Dendritic cell treated with granulocyte-macrophage colony-stimulating factor and Interleukin-4, amounts not matched to agents 40 ng/mL and 50 ng/mL, for 4 days (primary cell): ENCODE results near the gene IRX3.

ENCODE experiments used
- H3K27ac Mint-ChIP-seq: one replicate; pipeline ENCODE4 v1.8.0; 2022; ENCODE audit warnings: mild to moderate bottlenecking, mixed read lengths
- H3K27me3 Mint-ChIP-seq: one replicate; pipeline ENCODE4 v1.8.0; 2022; ENCODE audit warnings: mild to moderate bottlenecking, mixed read lengths
- H3K36me3 Mint-ChIP-seq: one replicate; pipeline ENCODE4 v1.8.0; 2022; ENCODE audit warnings: low read depth, mixed read lengths
- H3K4me1 Mint-ChIP-seq: one replicate; pipeline ENCODE4 v1.8.0; 2022; ENCODE audit warnings: low read depth, mixed read lengths
- H3K4me3 Mint-ChIP-seq: one replicate; pipeline ENCODE4 v1.8.0; 2022; ENCODE audit warnings: mild to moderate bottlenecking, moderate library complexity, mixed read lengths
- H3K9me3 Mint-ChIP-seq: one replicate; pipeline ENCODE4 v1.8.0; 2022; ENCODE audit warnings: mixed read lengths
- intact Hi-C: fragments of 100-400 bp; cut with micrococcal nuclease; formaldehyde crosslinking; loops from one replicate; pipeline ENCODE4 v1.15.0; 2022

Gene IRX3

DNA sequence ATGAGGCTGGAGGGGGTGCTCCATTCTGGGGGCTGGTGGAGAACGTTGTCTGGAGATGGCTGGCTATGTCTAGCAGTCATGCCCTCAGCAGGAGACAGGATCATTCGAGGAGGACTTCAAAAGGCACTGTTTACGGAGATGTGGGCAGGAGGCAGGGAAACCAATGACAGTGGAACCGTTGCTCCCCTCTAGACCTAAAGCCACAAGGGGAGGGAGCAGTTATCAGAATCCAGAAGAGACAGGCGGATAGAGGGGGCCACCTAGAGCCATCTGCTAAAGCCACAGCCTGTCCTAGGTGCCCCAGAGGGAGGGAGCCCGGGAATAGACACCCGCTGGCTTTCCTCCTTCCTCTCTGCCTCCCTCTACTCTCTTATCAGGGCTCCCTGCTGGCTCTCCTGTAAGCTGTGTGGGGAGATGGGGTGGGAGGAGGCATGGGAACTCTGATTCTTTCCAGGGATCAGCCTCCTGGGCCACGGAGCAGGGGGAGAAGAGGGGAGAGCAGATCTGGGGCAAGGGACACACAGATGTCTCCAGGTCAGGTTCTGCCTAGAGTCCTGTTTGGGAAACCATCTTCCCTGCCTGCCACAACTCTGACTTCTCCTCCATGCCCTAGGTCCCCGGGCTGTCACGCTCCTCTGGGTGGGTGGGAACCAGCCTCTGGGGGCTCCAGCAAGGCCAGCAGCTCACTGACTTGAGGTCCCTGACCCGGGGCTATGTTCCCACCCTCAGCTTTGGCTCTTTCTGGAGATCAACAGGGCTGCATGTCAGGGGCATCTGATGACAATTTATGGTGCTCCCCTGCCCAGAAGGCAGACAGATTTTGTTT lies 42.3 kb downstream of the IRX3 start:
- Mint-ChIP-seq H3K4me3 (no peak overlapping the region), H3K27me3 (peaks cover 10% of the 10 kb centered on the region), H3K27ac (no peak overlapping the region), H3K4me1 (no peaks in the 10 kb centered on the region), H3K36me3 (no peaks in the 10 kb centered on the region), H3K9me3 (no peaks in the 10 kb centered on the region)
- intact Hi-C loops = no loop called here

DNA sequence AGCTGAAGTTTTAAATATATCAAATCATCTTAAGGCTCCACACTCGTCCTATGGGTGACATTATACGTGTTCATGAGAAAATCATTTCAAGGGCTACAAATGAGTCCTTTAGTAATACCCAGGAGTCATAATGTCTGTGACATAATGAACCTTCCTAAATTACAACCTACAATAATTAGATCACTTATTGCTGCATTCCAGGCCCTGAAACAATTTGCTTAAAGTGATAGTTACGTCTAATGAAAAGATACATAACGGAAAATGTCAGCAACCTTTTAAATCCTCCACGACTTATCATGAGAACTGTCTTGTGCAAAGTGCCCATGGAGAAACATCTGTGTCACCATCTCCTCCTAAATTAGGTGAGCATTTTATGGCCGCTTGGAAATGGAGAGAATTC lies 43.4 kb downstream of the IRX3 start:
- intact Hi-C loops = no loop called here
- no peaks in the 10 kb centered on the region for H3K36me3 Mint-ChIP-seq
- no peaks in the 10 kb centered on the region for H3K4me1 Mint-ChIP-seq
- peaks cover 10% of the 10 kb centered on the region for H3K27me3 Mint-ChIP-seq
- H3K4me3 Mint-ChIP-seq = no peak overlapping the region
- no peaks in the 10 kb centered on the region for H3K9me3 Mint-ChIP-seq
- no peak overlapping the region for H3K27ac Mint-ChIP-seq

DNA sequence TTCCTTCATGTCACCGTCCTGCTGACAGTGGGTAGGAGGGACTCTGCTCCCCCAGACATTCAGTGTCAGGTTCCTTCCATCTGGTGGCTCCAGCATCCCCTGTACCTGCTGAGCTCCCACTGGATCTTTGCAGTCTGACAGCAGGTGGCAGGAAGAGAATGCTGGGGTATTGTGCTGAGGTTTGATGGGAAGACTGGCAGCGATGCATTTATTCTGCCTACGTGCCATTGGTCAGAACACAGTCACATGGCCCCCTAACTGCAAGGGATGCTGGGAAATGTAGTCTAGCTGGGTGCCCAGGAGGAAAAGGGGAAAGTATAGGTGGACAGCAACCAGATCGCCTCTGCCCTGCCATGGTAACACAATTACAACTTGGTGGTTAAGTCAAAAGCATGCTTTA lies 44.4 kb downstream of the IRX3 start:
- Mint-ChIP-seq H3K4me3 (no peak overlapping the region), H3K9me3 (no peaks in the 10 kb centered on the region), H3K4me1 (no peaks in the 10 kb centered on the region), H3K27ac (no peak overlapping the region), H3K27me3 (peaks cover 10% of the 10 kb centered on the region), H3K36me3 (no peaks in the 10 kb centered on the region)
- intact Hi-C loops = no loop called here

DNA sequence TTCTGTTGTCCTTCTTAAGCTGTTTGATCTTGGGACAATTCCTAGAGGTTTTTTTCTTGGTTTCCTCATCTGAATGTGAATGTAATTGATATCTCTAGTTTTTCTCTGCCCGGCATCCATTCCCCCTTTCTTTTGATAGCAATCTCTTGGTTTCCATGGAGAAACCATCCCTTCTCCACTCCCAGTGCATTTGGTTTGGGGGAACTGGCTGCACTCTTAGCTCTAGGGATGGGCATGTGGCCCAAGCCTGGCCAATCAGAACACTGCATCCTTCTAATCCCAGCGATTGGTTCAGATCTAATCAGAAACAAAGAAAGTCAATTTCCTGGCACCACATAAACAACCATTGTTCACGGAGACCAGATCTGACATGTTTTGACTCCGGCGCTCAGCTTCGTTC lies 45.1 kb downstream of the IRX3 start:
- Mint-ChIP-seq H3K27ac (no peak overlapping the region), H3K4me1 (no peaks in the 10 kb centered on the region), H3K36me3 (no peaks in the 10 kb centered on the region), H3K4me3 (no peak overlapping the region), H3K9me3 (no peaks in the 10 kb centered on the region), H3K27me3 (peaks cover 10% of the 10 kb centered on the region)
- intact Hi-C loops = no loop called here

DNA sequence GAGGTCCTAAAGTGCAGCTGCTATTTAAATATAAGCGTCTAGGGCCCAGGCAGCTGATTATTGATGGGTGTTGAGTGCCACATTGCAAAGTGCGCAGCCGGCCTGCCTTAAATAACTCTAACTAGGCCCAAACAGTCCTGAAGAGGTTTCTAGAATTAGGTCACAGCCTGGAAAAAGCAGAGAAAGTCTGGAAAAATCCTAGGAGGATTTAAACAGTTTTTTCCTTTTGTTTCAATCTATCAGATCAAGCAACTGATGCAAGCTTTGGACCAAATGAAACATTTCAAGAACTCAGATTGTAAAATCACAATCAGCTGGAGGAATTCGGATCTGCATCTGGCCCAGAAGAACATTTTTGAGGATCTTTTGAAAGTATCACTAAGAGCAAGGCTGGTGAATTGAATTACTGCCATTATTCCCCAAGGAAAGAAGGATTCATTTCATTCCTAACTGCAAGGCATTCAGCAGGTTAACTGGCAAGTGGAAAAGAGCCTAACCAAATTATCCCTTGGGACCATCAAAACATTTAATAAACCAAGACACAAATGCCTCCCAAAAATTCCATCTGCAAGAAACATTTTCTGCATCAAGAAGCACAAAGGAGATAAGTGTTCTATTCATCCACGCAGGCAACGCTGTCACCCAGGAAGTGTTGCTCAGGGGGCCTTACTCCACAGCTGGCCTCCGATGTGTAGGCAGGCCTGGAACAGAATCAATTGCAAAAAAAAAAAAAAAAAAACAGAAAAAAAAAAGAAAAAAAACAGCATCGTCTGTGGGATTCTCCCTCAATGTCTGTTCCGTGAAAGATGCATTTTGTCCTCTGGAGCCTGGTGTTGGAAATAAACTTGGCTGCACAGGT lies 46.1 kb downstream of the IRX3 start:
- H3K9me3 Mint-ChIP-seq = no peaks in the 10 kb centered on the region
- H3K36me3 Mint-ChIP-seq = no peaks in the 10 kb centered on the region
- H3K4me1 Mint-ChIP-seq = no peaks in the 10 kb centered on the region
- intact Hi-C loops = no loop called here
- peaks cover 14% of the 10 kb centered on the region for H3K27me3 Mint-ChIP-seq
- no peak overlapping the region for H3K27ac Mint-ChIP-seq
- H3K4me3 Mint-ChIP-seq = no peak overlapping the region

DNA sequence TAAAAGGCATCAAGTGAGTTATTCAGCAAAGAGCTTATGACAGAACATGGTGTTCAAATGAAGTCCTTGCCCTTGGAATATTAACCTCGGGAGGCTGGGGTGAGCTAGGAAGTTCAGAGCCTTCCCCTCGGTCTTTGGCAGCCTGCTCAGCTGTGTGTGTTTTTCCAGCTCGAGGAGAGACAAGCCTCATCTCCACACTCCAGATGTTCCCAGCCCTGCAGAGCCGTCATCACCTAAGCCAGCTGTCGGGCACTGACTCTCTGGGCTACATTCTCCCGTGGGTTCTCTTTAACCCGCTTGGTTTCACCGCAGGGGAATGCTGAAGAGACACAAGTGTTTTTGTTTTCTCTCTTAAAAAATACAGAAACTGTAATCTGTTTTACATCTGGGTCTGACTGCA lies 47.1 kb downstream of the IRX3 start:
- H3K27ac Mint-ChIP-seq = no peak overlapping the region
- H3K36me3 Mint-ChIP-seq = no peaks in the 10 kb centered on the region
- no peaks in the 10 kb centered on the region for H3K4me1 Mint-ChIP-seq
- H3K4me3 Mint-ChIP-seq = no peak overlapping the region
- H3K27me3 Mint-ChIP-seq = peaks cover 13% of the 10 kb centered on the region
- intact Hi-C loops = no loop called here
- H3K9me3 Mint-ChIP-seq = no peaks in the 10 kb centered on the region

DNA sequence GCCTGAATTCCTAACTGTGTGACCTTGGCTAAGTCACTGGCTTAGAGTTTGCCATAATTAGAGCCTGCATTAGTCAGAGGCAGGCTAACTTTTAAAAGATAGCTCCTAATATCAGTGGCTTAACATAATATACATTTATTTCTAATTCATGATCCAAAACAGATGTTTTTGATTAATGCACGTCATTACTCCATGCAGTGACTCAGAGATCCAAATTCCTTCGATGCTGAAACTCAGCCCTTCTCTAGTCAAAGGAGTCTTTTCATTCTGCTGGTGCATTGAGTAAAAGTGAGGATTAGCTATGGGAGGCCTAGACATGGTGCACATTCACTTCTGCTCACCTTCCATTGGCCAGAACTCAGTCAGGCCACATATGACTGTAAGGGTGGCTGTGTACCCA lies 49.8 kb downstream of the IRX3 start:
- intact Hi-C loops = no loop called here

DNA sequence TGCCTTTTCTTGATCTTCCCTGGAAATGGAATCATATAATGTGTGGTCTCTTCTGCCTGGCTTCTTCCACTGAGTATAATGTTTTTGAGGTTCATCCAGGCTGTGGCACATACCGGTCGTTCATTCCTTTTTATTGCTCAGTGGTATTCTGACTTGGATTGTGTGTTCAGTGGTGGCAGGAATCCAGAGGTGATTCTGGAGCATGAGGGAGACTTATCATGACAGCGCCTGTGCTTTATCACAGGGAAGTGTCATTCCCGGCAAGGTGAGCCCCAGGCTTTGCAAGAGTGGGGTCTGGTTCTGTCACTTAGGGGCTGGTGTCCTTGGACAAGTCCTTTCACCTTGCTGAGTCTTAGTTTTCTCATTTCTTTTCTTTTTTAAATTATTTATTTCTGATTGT lies 53.0 kb downstream of the IRX3 start:
- Mint-ChIP-seq H3K27ac (no peak overlapping the region), H3K36me3 (no peaks in the 10 kb centered on the region), H3K4me3 (no peak overlapping the region), H3K4me1 (no peaks in the 10 kb centered on the region), H3K27me3 (peaks cover 6% of the 10 kb centered on the region), H3K9me3 (no peaks in the 10 kb centered on the region)
- intact Hi-C loops = no loop called here

More for the DNA sequence above, 49.8 kb downstream of the IRX3 start:
- Mint-ChIP-seq H3K27me3 (peaks cover 6% of the 10 kb centered on the region), H3K4me1 (no peaks in the 10 kb centered on the region), H3K27ac (no peak overlapping the region), H3K36me3 (no peaks in the 10 kb centered on the region), H3K9me3 (no peaks in the 10 kb centered on the region), H3K4me3 (no peak overlapping the region)
